Colonic mucosa (tissue), 4 donors: ENCODE results near the gene SDK2. TPM values are rescaled to one million over a fixed set of nuclear protein-coding genes. Genes with fewer than 3 reads are reported as not detected.

Experiments
- DNase-seq: peaks from one replicate; pipeline ENCODE4 v3.0.0-alpha.2; 2020
- H3K27ac ChIP-seq: fragments of 200-600 bp; one replicate; pipeline ENCODE4 v1.8.0; 2021
- H3K27me3 ChIP-seq: fragments of 200-600 bp; one replicate; pipeline ENCODE4 v1.8.0; 2021
- H3K36me3 ChIP-seq: fragments of 200-600 bp; one replicate; pipeline ENCODE4 v1.8.0; 2021
- H3K4me1 ChIP-seq: fragments of 200-600 bp; one replicate; pipeline ENCODE4 v1.8.0; 2021; ENCODE audit warnings: mild to moderate bottlenecking
- H3K4me3 ChIP-seq: fragments of 200-600 bp; one replicate; pipeline ENCODE4 v1.8.0; 2021
- H3K9ac ChIP-seq, 2 donors: one replicate each; pipeline ENCODE4 v1.7.0; 2013; ENCODE audit warnings: control low read depth in 2 of 2, low read depth in 2 of 2, low read length in 2 of 2
- H3K9me3 ChIP-seq: fragments of 200-600 bp; one replicate; pipeline ENCODE4 v1.8.0; 2021
- intact Hi-C: fragments of 100-400 bp; cut with DNase I; formaldehyde crosslinking; loops from one replicate; pipeline ENCODE4 v1.14.1; 2022
- total RNA-seq, 2 donors: library from RNA; stranded (reverse); fragmentation: NEBNext Ultra II Directional in 1 of 2; extraction: Animal tissue kit (Norgen Biotek cat#: 25700) in 1 of 2; gene quantifications; one replicate each; pipeline ENCODE4 v1.2.1, GENCODE V29; 2021
- TF ChIP-seq, protein P1 (sequence below): fragments of 200-600 bp; IDR thresholded peaks from one replicate; pipeline ENCODE4 v1.8.0; 2022; ENCODE audit warnings: antibody characterized with exemption, mild to moderate bottlenecking
- donor health status: healthy.
- donor health status: DM: no; HTN: no; CAD: no.
- donor health status: DM: no; HTN: no; CAD: no.

Gene SDK2
- total RNA-seq, 2 donors from 2014 or later = 0.94 to 1.2 TPM

GRCh38 chr17:73498886-73499554, 145.2 kb downstream of the SDK2 start:
- H3K27ac ChIP-seq = no peak overlapping the region
- H3K27me3 ChIP-seq = no peaks in the 10 kb centered on the region
- no peak for DNase-seq
- no peaks in the 10 kb centered on the region for H3K9me3 ChIP-seq
- no peak overlapping the region for H3K4me3 ChIP-seq
- H3K9ac ChIP-seq = no peak overlapping the region
- H3K36me3 ChIP-seq = no peaks in the 10 kb centered on the region
- TF ChIP-seq, protein P1, sequence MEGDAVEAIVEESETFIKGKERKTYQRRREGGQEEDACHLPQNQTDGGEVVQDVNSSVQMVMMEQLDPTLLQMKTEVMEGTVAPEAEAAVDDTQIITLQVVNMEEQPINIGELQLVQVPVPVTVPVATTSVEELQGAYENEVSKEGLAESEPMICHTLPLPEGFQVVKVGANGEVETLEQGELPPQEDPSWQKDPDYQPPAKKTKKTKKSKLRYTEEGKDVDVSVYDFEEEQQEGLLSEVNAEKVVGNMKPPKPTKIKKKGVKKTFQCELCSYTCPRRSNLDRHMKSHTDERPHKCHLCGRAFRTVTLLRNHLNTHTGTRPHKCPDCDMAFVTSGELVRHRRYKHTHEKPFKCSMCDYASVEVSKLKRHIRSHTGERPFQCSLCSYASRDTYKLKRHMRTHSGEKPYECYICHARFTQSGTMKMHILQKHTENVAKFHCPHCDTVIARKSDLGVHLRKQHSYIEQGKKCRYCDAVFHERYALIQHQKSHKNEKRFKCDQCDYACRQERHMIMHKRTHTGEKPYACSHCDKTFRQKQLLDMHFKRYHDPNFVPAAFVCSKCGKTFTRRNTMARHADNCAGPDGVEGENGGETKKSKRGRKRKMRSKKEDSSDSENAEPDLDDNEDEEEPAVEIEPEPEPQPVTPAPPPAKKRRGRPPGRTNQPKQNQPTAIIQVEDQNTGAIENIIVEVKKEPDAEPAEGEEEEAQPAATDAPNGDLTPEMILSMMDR = no peak
- H3K4me1 ChIP-seq = no peaks in the 10 kb centered on the region
- intact Hi-C loops = no loop called here

DNA sequence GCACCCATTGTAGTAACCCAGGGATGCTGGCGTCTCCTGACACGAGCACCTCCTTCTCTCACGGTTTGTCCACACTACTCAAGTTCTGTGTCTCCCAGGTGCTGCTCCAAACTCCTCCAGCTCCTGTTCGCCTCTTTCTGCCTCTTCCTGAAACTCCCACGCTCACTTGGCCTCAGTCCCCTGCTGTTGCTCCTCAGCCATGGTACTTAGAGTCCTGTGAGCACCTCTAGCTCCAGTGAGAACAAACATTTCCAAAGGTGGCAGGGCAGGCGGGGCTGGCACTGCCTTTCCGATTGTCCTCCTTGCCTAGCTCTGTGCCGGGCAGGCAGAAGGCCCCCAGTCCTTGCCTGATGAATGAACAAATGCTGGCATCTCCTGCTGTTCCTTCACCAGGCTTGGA, 146.1 kb downstream of the SDK2 start:
- Histone ChIP-seq H3K9ac (no peak overlapping the region), H3K9me3 (no peaks in the 10 kb centered on the region), H3K27ac (no peak overlapping the region), H3K4me1 (no peaks in the 10 kb centered on the region), H3K4me3 (no peak overlapping the region), H3K27me3 (no peaks in the 10 kb centered on the region), H3K36me3 (no peaks in the 10 kb centered on the region)
- intact Hi-C loops = no loop called here
- TF ChIP-seq, protein P1 = no peak
- no peak for DNase-seq

- no peaks in the 10 kb centered on the region for H3K27me3 ChIP-seq
- no peak for DNase-seq
- TF ChIP-seq, protein P1 = no peak
- no peaks in the 10 kb centered on the region for H3K36me3 ChIP-seq
- intact Hi-C loops = no loop called here
- H3K27ac ChIP-seq = no peak overlapping the region
- no peaks in the 10 kb centered on the region for H3K4me1 ChIP-seq
- H3K9ac ChIP-seq = no peak overlapping the region
- no peaks in the 10 kb centered on the region for H3K9me3 ChIP-seq
- H3K4me3 ChIP-seq = no peak overlapping the region
These were observed 146.5 kb downstream of the SDK2 start for GRCh38 chr17:73497721-73498120.

GRCh38 chr17:73496232-73496631, 148.0 kb downstream of the SDK2 start:
- Histone ChIP-seq H3K27me3 (no peaks in the 10 kb centered on the region), H3K9ac (no peak overlapping the region), H3K4me3 (no peak overlapping the region), H3K36me3 (no peaks in the 10 kb centered on the region), H3K27ac (no peak overlapping the region), H3K4me1 (no peaks in the 10 kb centered on the region), H3K9me3 (no peaks in the 10 kb centered on the region)
- TF ChIP-seq, protein P1 = no peak
- no peak for DNase-seq
- intact Hi-C loops = no loop called here

DNA sequence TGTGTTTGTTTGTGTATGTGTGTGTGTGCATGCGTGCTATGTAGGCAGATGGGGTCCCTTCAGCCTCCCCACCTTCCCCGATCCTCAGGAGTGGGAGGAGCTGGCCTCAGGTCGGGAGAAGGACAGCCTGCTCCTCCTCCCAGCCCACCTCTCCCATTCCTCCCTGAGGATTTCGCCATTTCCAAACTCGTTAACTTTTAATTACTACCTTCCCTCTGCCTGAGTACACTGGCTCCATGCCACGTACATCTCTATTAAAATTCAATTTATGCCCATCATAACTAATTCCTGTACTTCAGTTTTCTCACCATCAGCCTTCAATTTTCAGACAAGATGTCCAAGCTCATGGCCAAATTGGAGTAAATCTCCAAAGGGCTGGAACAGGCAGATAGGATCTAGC, 148.6 kb downstream of the SDK2 start:
- no peaks in the 10 kb centered on the region for H3K9me3 ChIP-seq
- intact Hi-C loops = no loop called here
- no peak overlapping the region for H3K9ac ChIP-seq
- H3K36me3 ChIP-seq = no peaks in the 10 kb centered on the region
- no peaks in the 10 kb centered on the region for H3K27me3 ChIP-seq
- no peaks in the 10 kb centered on the region for H3K4me1 ChIP-seq
- TF ChIP-seq, protein P1 = no peak
- no peak for DNase-seq
- no peak overlapping the region for H3K4me3 ChIP-seq
- H3K27ac ChIP-seq = no peak overlapping the region
